HL-60 (cell line): ENCODE results near the gene LUM.
"Not testable (repeated sequence)": the region's sequence is repeated elsewhere in the genome, so short reads cannot be mapped to it uniquely, and the experiment has no call there.

Source experiments
- DNase-seq, 2 experiments: peaks; one replicate each; pipeline ENCODE4 v3.0.0-alpha.2; 2010 to 2020; ENCODE audit warnings: low read depth in 1 of 2, low spot score in 1 of 2
- H3K27ac ChIP-seq: fragments of 250-450 bp; sonication (Bioruptor Pico); replicated peaks from 2 replicates; pipeline ENCODE4 v1.5.1; 2020; ENCODE audit warnings: mild to moderate bottlenecking, moderate library complexity
- H3K27me3 ChIP-seq: fragments of 250-450 bp; sonication (Bioruptor Pico); 2 replicates; pipeline ENCODE4 v1.5.1; 2021; ENCODE audit warnings: mild to moderate bottlenecking, moderate library complexity; ENCODE audit not compliant: insufficient read depth, poor library complexity, severe bottlenecking
- H3K4me3 ChIP-seq: replicated peaks from 2 replicates; pipeline ENCODE4 v1.5.1; 2011; ENCODE audit warnings: mild to moderate bottlenecking, control low read depth, low read length; ENCODE audit not compliant: insufficient read depth
- CTCF ChIP-seq: IDR thresholded peaks from one replicate; pipeline ENCODE4 v1.5.1; 2011; ENCODE audit warnings: low read length, control low read depth, inconsistent platforms; ENCODE audit not compliant: insufficient read depth
- GABPA ChIP-seq: IDR thresholded peaks from 2 replicates; pipeline ENCODE4 v1.6.1; 2012; ENCODE audit warnings: low read depth
- POLR2AphosphoS5 ChIP-seq: IDR thresholded peaks from 2 replicates; pipeline ENCODE4 v1.6.1; 2012; ENCODE audit warnings: low read depth
- REST ChIP-seq: IDR thresholded peaks from 2 replicates; pipeline ENCODE4 v1.6.1; 2012; ENCODE audit warnings: low read depth; ENCODE audit not compliant: insufficient replicate concordance
- SPI1 ChIP-seq: IDR thresholded peaks from 2 replicates; pipeline ENCODE4 v1.6.1; 2012; ENCODE audit warnings: low read depth, mild to moderate bottlenecking, borderline replicate concordance

LUM gene

GRCh38 chr12:91091916-91092715, 19.2 kb downstream of the LUM start:
- Histone ChIP-seq H3K4me3 (no peak overlapping the region), H3K27ac (no peak overlapping the region), H3K27me3 (no peaks in the 10 kb centered on the region)
- no peak for DNase-seq
- TF ChIP-seq GABPA (no peak), REST (no peak), SPI1 (no peak), POLR2AphosphoS5 (no peak), CTCF (no peak)

- not testable (repeated sequence) for DNase-seq, H3K4me3 ChIP-seq, H3K27ac ChIP-seq, H3K27me3 ChIP-seq
Measured at GRCh38 chr12:91089953-91090352, 21.3 kb downstream of the LUM start.

- Histone ChIP-seq H3K27me3 (no peaks in the 10 kb centered on the region), H3K27ac (no peak overlapping the region), H3K4me3 (no peak overlapping the region)
- DNase-seq = no peak
- TF ChIP-seq SPI1 (no peak), REST (no peak), CTCF (no peak), GABPA (no peak), POLR2AphosphoS5 (no peak)
Measured at GRCh38 chr12:91080041-91080440, 31.3 kb downstream of the LUM start.

GRCh38 chr12:91078501-91078900, 32.8 kb downstream of the LUM start:
- no peak for DNase-seq
- Histone ChIP-seq H3K27me3 (no peaks in the 10 kb centered on the region), H3K4me3 (no peak overlapping the region), H3K27ac (no peak overlapping the region)
- TF ChIP-seq GABPA = no peak
